Endodermal cell (in vitro differentiated cells): ENCODE results near the gene HEPN1. TPM values are rescaled to one million over a fixed set of nuclear protein-coding genes. Genes with fewer than 3 reads are reported as not detected.
A peak's percentile ranks its signal among the peaks of the same experiment; 100 is the strongest.
"Not testable (repeated sequence)": the region's sequence is repeated elsewhere in the genome, so short reads cannot be mapped to it uniquely, and the experiment has no call there.

Experiments
- DNase-seq: peaks from one replicate; pipeline ENCODE4 v3.0.0-alpha.2; 2017
- H3K27ac ChIP-seq: 2 replicates; pipeline ENCODE4 v1.5.1; 2013; ENCODE audit warnings: mild to moderate bottlenecking, low read depth, low read length, moderate library complexity
- H3K27me3 ChIP-seq: 2 replicates; pipeline ENCODE4 v1.6.1; 2013; ENCODE audit warnings: mild to moderate bottlenecking, low read length, moderate library complexity; ENCODE audit not compliant: insufficient read depth, control insufficient read depth, poor library complexity, severe bottlenecking
- H3K36me3 ChIP-seq: 2 replicates; pipeline ENCODE4 v1.7.0; 2013; ENCODE audit warnings: mild to moderate bottlenecking, low read length, moderate library complexity; ENCODE audit not compliant: control insufficient read depth, insufficient read depth
- H3K4me1 ChIP-seq: one replicate; pipeline ENCODE4 v1.7.0; 2013; ENCODE audit warnings: low read length; ENCODE audit not compliant: control insufficient read depth, insufficient read depth
- H3K4me3 ChIP-seq: 2 replicates; pipeline ENCODE4 v1.5.1; 2013; ENCODE audit warnings: mild to moderate bottlenecking, low read length, moderate library complexity
- H3K9ac ChIP-seq: 2 replicates; pipeline ENCODE4 v1.6.1; 2013; ENCODE audit warnings: mild to moderate bottlenecking, low read length, moderate library complexity; ENCODE audit not compliant: poor library complexity, severe bottlenecking; ENCODE audit errors: extremely low read depth
- H3K9me3 ChIP-seq: 2 replicates; pipeline ENCODE4 v1.6.1; 2013; ENCODE audit warnings: mild to moderate bottlenecking, low read length, moderate library complexity; ENCODE audit not compliant: control insufficient read depth
- H3K27ac Mint-ChIP-seq: 2 replicates; pipeline ENCODE4 v1.8.0; 2020; ENCODE audit warnings: mixed read lengths
- H3K27me3 Mint-ChIP-seq: 2 replicates; pipeline ENCODE4 v1.8.0; 2021; ENCODE audit warnings: mild to moderate bottlenecking, mixed read lengths; ENCODE audit not compliant: insufficient read depth
- H3K36me3 Mint-ChIP-seq: 2 replicates; pipeline ENCODE4 v1.8.0; 2020; ENCODE audit warnings: low read depth, mixed read lengths
- H3K4me1 Mint-ChIP-seq: 2 replicates; pipeline ENCODE4 v1.8.0; 2020; ENCODE audit warnings: mixed read lengths
- H3K4me3 Mint-ChIP-seq: 2 replicates; pipeline ENCODE4 v1.8.0; 2020; ENCODE audit warnings: mild to moderate bottlenecking, moderate library complexity, mixed read lengths
- H3K9me3 Mint-ChIP-seq: 2 replicates; pipeline ENCODE4 v1.8.0; 2020; ENCODE audit warnings: mild to moderate bottlenecking, mixed read lengths
- CTCF ChIP-seq: fragments of 200-600 bp; sonication (generic); conservative IDR thresholded peaks from 2 replicates; pipeline ENCODE4 v1.5.0; 2021; ENCODE audit warnings: antibody characterized with exemption, mild to moderate bottlenecking
- WGBS, 2 experiments: methylation state at CpG; one replicate each; pipeline versions ENCODE4 v1.1.5 to v1.1.7; 2013; ENCODE audit warnings: missing lambda C conversion rate in 2 of 2, mixed read lengths in 1 of 2; ENCODE audit not compliant: insufficient coverage in 1 of 2, insufficient read length in 1 of 2; 5-methylcytosine and 5-hydroxymethylcytosine counted together
- total RNA-seq, 2 donors: library from RNA; stranded (reverse); fragmentation: NEBNext Ultra II Directional in 1 of 2; extraction: Animal tissue kit (Norgen Biotek cat#: 25700) in 1 of 2; gene quantifications; 2 replicates in 1 of 2; 3 replicates in 1 of 2; pipeline ENCODE4 v1.2.1, GENCODE V29; 2021

Gene HEPN1
- total RNA-seq, 2 donors from 2014 or later, result not detected

DNA sequence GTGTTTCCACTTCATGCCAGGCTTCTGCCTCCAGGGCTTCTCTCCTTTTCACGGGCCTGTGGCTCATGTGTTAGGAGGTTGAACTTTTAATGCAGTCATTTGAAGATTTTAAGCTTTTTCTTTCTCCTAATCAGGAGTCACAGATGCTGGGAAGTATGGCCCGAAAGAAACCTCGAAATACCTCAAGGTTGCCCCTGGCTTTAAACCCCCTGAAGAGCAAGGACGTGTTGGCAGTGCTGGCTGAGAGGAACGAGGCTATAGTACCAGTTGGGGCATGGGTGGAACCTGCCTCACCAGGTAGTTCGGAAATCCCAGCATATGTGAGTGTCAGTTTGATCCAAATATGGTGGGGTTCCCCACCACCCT lies 35.5 kb downstream of the HEPN1 start:
- no peaks in the 10 kb centered on the region for H3K4me1 ChIP-seq
- WGBS, 2 experiments, result 53 to 61% methylated on average over 5 of the region's 6 CpGs
- no peak overlapping the region for H3K9ac ChIP-seq
- no peaks in the 10 kb centered on the region for H3K9me3 ChIP-seq
- no peak for DNase-seq
- H3K4me1 Mint-ChIP-seq, result no peaks in the 10 kb centered on the region
- H3K36me3 ChIP-seq, result no peaks in the 10 kb centered on the region
- peaks cover 4% of the 10 kb centered on the region for H3K27me3 Mint-ChIP-seq
- no peak for TF ChIP-seq CTCF
- H3K4me3 Mint-ChIP-seq, result no peak overlapping the region
- no peak overlapping the region for H3K27ac Mint-ChIP-seq
- H3K9me3 Mint-ChIP-seq, result no peaks in the 10 kb centered on the region
- peaks cover 13% of the 10 kb centered on the region for H3K27me3 ChIP-seq
- no peaks in the 10 kb centered on the region for H3K36me3 Mint-ChIP-seq
- no peak overlapping the region for H3K27ac ChIP-seq
- H3K4me3 ChIP-seq, result peak overlapping the region; percentile 79

DNA sequence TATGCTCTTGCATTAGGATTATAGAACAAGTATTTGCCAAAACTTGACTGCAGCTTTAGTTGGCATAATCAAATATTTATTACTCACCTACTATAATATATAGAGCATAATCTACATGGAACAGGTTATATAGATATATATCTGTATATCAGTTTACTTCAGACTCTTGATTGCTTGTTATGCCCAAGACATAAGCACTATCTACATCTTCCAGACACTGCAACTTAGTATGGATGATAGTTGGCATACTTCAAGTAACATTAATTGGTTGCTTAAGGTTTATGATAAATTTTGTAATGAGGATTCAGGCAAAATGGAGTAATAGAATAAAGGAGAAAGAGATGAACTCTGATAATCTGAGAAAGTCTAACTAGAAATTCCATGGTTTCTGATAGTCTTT lies 36.0 kb downstream of the HEPN1 start:
- Histone ChIP-seq H3K9ac (no peak overlapping the region), H3K9me3 (no peaks in the 10 kb centered on the region), H3K27me3 (peaks cover 8% of the 10 kb centered on the region), H3K27ac (no peak overlapping the region), H3K4me1 (no peaks in the 10 kb centered on the region), H3K4me3 (peak overlapping the region; percentile 79), H3K36me3 (no peaks in the 10 kb centered on the region)
- Mint-ChIP-seq H3K27me3 (no peaks in the 10 kb centered on the region), H3K27ac (no peak overlapping the region), H3K36me3 (no peaks in the 10 kb centered on the region), H3K4me3 (no peak overlapping the region), H3K4me1 (no peaks in the 10 kb centered on the region), H3K9me3 (no peaks in the 10 kb centered on the region)
- no peak for TF ChIP-seq CTCF
- DNase-seq, result no peak

DNA sequence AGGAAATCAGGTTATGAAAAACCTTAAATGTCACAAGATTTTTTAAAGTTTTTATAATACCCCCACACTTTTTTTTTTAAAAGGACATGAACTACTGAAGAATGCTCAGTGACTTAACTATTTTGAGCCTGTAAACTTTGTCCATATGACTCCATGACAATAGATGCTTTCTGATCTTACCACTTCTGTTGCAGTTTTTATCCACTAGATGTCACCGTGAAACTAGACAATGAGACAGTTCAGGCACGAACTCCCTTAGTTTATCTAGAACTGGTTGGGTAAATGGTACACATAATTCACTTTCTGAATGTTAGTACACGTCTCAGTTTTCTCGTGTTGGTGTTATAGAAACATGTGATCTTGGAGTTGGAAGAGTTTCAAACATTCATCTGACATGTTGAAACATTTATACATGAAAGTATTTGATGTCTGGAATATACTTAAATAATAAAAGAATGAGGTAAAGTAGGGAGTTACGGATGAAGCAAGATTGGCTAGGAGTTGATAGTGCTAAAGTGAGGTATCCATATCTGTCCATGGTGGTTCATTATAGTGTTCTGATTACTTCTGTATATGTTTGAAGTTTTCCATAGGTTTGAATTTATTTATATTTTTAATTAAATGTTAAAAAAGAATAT lies 43.0 kb downstream of the HEPN1 start:
- Mint-ChIP-seq H3K27ac (no peak overlapping the region), H3K27me3 (peaks cover 27% of the 10 kb centered on the region), H3K9me3 (peaks cover 6% of the 10 kb centered on the region), H3K36me3 (peaks cover 2% of the 10 kb centered on the region), H3K4me1 (no peaks in the 10 kb centered on the region), H3K4me3 (no peak overlapping the region)
- 54 to 60% methylated on average over 2 to 5 of the region's 5 CpGs for WGBS, 2 experiments
- peak; percentile 86 for TF ChIP-seq CTCF
- Histone ChIP-seq H3K9me3 (no peaks in the 10 kb centered on the region), H3K27ac (no peak overlapping the region), H3K4me1 (no peaks in the 10 kb centered on the region), H3K27me3 (no peaks in the 10 kb centered on the region), H3K36me3 (no peaks in the 10 kb centered on the region), H3K4me3 (no peak overlapping the region), H3K9ac (no peak overlapping the region)
- no peak for DNase-seq

DNA sequence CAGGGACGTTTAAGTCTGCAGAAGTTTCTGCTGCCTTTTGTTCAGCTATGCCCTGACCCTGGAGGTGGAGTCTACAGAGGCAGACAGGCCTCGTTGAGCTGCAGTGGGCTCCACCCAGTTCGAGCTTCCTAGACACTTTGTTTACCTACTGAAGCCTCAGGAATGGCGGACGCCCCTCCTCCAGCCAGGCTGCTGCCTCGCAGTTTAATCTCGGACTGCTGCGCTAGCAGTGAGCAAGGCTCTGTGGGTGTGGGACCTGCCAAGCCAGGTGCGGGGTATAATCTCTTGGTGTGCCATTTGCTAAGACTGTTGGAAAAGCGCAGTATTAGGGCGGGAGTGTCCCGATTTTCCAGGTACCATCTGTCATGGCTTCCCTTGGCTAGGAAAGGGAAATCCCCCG lies 49.1 kb downstream of the HEPN1 start:
- DNase-seq, H3K4me3 ChIP-seq, H3K27ac ChIP-seq, H3K36me3 ChIP-seq, H3K9me3 Mint-ChIP-seq, H3K36me3 Mint-ChIP-seq, H3K4me1 Mint-ChIP-seq, H3K4me1 ChIP-seq, H3K27ac Mint-ChIP-seq, H3K9ac ChIP-seq, H3K4me3 Mint-ChIP-seq, H3K9me3 ChIP-seq: not testable (repeated sequence)
- peaks cover 13% of the 10 kb centered on the region for H3K27me3 ChIP-seq
- H3K27me3 Mint-ChIP-seq, result peaks cover 29% of the 10 kb centered on the region
- WGBS, 2 experiments, result 92 to 98% methylated on average over 8 to 13 of the region's 13 CpGs
